ENCODE data around the gene CES1.
"Not testable (repeated sequence)": the region's sequence is repeated elsewhere in the genome, so short reads cannot be mapped to it uniquely, and the experiment has no call there.

Gene CES1

DNA sequence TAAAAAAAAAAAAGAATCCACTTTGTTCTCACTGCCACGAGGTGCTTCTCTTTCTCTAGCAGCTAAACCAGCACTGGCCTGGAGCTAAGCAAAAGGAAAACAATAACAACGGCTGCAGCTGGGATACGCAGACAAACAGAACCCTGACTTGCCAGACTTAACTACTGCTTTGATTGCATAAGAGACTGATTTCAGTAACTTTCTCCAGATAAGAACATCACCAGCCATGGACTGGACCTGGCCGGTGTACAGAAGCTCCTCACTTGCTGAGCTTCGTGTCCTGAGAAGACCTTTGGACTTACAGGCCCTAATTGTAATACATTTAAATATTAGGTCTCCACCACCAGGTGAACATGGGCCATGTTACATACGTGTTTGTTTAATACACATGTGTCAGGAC is 27.8 kb downstream of the CES1 start:
- in situ Hi-C loops (cut with MboI; ENCODE audit: low sequenced_read_pairs), result not testable (repeated sequence)

DNA sequence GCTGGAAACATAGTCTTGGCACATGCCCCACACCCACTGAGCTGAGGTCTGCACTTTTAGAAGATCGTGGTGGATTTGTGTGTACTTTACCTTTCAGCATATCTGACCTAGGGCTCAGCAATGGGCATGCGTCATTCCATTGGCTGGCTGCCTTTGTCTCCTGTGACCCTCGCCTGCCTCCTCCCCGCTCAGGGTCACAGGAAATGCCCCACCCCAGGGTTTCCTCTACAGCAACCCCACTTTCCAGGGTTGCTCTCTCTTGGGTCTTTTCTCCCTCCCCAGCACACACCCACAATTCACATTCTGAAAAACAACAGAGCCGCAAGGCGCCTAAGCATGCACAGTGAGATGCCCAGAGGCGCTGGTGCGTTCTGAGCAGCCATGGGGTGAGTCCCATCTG is 29.2 kb downstream of the CES1 start:
- in situ Hi-C loops (cut with MboI; ENCODE audit: low sequenced_read_pairs), result not testable (repeated sequence)

DNA sequence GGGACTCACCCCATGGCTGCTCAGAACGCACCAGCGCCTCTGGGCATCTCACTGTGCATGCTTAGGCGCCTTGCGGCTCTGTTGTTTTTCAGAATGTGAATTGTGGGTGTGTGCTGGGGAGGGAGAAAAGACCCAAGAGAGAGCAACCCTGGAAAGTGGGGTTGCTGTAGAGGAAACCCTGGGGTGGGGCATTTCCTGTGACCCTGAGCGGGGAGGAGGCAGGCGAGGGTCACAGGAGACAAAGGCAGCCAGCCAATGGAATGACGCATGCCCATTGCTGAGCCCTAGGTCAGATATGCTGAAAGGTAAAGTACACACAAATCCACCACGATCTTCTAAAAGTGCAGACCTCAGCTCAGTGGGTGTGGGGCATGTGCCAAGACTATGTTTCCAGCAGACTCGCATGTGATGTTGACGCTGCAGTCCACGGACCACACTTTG is 39.9 kb downstream of the CES1 start:
- in situ Hi-C loops (cut with MboI; ENCODE audit: low sequenced_read_pairs), result not testable (repeated sequence)

DNA sequence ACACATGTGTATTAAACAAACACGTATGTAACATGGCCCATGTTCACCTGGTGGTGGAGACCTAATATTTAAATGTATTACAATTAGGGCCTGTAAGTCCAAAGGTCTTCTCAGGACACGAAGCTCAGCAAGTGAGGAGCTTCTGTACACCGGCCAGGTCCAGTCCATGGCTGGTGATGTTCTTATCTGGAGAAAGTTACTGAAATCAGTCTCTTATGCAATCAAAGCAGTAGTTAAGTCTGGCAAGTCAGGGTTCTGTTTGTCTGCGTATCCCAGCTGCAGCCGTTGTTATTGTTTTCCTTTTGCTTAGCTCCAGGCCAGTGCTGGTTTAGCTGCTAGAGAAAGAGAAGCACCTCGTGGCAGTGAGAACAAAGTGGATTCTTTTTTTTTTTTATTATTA is 41.4 kb downstream of the CES1 start:
- in situ Hi-C loops (cut with MboI; ENCODE audit: low sequenced_read_pairs), result not testable (repeated sequence)

DNA sequence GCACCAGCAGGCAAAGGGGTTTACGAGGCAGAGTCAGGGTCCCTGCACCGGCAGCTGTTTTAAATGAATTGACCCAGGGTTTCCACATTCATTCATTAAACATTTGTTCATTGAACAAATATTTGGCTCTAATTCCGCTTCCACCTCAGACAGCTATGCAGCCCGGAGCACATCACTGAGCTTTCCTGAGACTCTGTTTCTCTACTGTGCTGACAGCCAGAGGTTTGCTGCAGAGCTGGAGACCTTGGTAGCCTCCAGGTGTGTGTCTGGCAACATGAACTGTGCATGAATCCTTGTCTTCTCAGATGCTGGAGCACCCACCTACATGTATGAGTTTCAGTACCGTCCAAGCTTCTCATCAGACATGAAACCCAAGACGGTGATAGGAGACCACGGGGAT is 42.7 kb downstream of the CES1 start:
- in situ Hi-C loops (cut with MboI; ENCODE audit: low sequenced_read_pairs), result not testable (repeated sequence)

DNA sequence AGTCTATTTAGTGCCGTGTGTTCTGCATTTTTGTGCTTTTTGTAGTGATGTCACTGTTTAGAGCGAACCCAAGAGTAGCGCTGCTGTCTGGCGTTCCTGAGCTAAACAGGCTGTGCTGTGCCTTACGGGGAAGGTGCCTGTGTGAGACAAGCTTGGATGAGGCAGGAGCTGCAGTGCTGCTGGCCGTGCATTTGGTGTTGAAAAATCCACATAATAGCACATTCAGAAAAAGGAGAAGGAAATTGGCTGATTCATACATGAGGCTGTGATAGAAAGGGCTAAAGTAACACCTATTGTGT is 50.2 kb downstream of the CES1 start:
- in situ Hi-C loops (cut with MboI; ENCODE audit: low sequenced_read_pairs), result not testable (repeated sequence)

DNA sequence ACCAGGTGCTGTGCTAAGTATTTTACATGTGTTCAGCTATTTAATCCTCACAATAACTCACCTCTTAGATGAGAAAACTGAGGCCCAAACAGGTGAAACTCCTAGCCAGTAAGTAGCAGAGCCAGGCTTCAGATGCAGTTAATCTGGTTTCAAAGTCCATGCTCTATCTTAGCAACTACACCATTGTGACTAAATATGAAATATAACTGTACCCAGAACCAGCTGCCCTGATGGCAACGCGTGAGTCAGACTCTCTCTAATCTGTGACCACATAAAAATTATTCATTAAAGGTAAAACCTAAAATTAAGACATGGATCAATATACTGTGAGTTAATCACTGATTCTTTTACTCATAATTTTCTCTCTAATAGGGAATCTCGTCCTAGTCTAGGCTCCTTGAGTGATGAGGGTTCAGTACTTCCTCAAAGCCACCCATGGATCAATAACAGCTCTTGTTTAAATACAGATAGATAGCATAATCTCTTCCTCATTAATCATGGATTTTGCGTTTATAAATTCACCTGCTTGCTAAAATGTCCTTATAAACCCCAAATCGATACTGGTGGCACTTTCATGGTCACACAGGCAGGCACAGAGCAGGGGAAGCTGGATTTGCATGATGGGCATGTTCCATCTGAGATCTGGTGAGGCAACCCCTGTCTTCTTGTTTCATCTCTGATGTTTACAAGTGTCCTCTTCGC is 50.7 kb downstream of the CES1 start:
- in situ Hi-C loops (cut with MboI; ENCODE audit: low sequenced_read_pairs), result not testable (repeated sequence)

DNA sequence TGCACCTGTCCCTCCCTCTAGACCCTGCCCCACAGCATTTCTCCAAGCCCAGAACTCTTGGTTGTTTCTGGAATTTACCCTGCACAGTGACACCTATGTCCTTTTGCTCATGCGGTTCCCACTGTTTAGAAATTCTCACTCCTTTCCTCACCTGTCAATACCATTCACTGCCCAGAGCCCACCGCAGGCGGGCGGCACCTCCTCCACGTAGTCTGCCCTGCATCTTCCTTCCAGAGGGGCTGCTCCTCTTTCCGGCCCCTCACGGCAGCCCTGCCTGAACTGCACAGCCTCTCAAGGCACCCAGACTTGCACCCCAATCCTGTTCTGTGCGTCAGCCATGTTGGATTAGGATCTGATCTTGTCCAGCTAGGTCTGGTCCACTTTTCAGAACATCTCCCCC is 51.4 kb downstream of the CES1 start:
- in situ Hi-C loops (cut with MboI; ENCODE audit: low sequenced_read_pairs), result not testable (repeated sequence)

DNA sequence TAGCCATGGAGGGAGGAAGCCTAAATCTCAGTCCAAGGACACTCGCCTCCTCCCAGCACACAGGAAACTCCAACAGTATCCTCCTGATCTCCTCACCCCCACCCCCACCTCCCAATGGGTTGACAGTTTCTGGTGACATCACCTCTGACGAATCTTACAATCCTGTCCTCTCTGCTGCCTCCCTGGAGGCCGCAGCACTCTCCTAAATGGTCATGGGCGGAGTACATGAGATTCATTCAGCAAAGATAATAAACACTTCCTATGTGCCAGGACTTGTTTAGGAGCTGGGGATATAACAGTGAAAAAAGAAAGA is 52.8 kb downstream of the CES1 start:
- in situ Hi-C loops (cut with MboI; ENCODE audit: low sequenced_read_pairs), result not testable (repeated sequence)

DNA sequence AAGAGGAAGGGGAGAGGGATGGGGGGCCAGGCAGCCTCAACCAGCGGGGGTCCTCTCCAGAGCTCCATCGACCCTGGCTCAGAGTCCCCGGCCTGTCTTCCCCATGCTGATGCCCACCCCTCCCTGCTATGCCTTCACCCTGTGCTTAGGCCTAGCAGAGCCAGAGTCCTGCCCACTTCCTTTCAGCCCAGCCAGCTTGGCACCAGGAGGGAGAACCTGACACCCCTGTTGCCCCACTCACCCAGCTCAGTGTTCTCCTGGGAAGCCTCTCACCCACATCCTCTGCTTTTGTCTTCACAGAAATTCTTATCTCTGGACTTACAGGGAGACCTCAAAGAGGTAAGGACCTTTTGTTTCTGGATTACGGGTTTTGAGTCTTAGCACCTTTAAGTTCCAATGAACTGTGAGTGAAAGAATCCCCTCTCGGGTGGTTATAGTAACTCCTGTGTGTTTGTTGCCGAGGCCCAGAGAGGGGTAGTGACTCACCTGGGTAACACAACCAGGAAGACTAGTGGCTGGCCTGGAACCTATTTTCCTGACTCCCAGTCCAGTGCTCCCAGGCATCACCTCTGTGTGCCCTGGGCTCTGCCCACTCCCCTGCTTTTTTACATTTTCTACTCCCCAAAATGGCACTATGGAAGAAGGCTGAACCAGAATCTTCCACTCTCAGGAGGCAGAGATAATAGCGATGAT is 53.3 kb downstream of the CES1 start:
- in situ Hi-C loops (cut with MboI; ENCODE audit: low sequenced_read_pairs), result no loop called here

DNA sequence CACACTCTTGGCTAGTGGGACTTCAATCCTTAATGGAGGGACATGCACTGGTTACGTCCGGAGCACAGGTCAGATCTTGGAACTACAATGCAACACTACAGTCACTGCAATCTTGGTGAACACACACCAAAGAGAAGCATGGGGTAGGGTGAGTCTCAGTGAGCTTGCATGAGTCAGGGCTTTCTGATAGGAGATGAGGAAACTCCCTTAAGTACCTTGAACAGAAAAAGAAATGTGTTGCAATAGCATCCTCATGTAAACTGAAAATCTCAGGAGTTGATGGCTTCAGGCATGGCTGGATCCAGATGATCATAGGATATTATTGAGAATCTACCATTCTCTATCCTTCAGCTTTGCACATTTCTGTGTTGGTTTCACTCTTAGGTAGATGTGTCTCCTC is 54.1 kb downstream of the CES1 start:
- in situ Hi-C loops (cut with MboI; ENCODE audit: low sequenced_read_pairs), result no loop called here

DNA sequence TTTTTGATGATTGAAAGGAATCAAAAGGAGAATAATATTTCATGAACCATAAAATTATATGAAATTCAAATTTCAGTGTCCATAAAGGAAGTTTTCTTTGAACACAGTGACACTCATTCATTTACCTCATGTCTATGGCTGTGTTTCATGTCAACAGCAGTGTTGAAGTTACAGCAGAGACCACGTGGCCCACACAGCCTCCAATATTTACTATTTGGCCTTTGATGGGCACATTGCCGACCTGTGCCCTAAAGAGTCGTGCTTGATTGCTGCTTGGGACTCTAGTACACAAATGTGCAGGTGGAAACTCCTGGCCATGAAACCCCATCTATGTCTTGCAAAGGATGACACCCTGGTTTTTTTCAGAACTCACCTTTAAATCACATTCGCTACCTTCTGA is 57.0 kb downstream of the CES1 start:
- in situ Hi-C loops (cut with MboI; ENCODE audit: low sequenced_read_pairs), result no loop called here

DNA sequence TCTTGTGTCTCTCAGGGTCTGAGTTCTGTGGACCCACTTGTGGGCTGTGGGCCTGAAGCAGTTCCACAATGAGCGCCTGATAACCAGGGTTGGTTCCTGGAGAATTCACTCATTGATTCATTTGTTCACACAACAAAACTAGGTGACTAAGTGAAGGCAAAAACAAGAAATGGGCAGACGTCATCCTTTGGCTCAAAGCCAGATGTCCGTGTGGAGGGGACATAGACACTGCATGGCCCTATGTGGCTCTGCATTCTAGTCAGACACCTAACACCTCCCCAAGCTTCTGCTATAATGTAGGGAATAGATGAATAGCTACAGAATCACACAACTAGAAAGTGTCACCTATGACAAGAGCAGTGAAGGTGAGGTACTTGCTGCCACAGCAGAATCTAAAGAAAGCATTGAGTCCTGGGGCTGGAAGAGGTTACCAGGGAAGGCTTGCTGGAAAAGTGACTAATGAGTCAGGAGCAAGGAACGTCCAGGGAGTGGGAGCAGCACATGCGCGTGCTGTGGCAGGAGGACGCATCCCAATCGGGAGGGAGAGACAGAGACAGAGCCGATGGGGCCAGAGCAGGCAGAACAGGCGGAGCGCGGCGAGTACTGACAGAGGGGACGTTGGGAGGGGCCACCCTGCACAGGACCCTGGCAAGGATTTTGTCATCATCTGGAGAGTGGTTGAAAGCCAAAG is 58.9 kb downstream of the CES1 start:
- in situ Hi-C loops (cut with MboI; ENCODE audit: low sequenced_read_pairs), result no loop called here

DNA sequence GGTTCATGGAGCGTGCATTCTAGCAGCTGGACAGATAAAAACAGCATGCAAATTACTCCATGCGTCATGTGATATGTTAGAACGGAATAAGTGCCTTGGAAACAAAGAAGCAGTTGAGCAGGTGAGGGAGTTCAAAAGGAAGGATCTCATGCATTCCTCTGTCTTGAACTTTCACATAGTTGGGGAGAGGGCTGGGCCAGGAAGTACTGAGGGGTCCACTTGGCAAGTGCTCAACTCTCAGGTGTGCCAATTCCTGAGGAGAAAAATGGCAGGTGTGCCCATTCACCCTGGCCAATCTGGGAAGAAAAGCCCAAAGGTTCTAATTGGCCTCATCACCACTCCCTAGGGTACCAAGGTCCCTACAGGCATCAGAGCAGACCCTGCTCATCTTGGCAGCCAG is 67.7 kb downstream of the CES1 start:
- in situ Hi-C loops (cut with MboI; ENCODE audit: low sequenced_read_pairs), result no loop called here

DNA sequence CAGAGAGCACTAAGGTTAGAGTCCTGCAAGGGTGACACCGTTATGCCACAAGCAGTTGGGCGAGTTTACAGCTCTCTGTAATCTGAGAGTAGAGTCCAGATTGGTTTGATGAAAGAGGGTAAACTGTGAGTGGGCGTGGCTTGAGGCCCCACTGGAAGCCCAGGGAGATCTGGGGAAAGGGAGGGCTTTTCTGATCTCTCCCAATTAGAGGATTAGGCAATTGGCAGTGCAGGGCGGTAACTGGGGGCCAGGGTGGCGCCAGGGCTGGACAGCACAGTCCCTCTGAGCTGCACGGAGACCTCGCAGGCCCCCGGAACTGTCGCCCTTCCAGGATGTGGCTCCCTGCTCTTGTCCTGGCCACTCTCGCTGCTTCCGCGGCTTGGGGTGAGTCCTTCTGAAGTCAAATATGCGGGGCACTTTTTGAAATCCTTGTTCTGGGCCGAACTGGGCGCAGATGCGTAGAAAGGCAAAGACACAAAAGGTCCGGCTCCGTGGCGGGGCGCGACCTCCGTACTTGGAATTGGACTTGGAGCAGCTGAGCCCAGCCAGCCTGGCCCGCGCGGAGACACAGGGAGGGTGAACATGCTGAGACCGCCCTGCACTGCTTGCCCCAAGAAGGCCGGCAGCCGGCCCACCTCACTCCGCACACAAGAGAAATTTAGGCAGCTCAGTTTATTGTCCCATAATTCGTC is 72.4 kb downstream of the CES1 start:
- in situ Hi-C loops (cut with MboI; ENCODE audit: low sequenced_read_pairs), result no loop called here

DNA sequence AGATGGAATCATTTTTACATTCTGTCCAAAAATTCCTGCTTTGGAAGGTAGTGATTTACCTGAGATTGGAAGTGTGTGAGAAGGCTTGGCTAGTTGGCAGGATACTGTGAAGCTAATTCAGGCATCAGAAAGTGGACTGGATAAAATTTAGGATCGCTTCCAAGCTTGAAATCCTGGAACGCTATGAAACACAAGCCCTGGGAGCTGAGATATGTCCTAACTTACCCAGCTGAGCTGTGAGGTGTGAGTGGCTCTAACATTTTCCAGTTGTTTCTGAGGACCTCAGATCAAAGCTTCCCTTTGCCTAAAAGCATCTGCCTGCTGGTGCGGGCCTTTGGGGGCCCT is 73.0 kb downstream of the CES1 start:
- in situ Hi-C loops (cut with MboI; ENCODE audit: low sequenced_read_pairs), result not testable (repeated sequence)

DNA sequence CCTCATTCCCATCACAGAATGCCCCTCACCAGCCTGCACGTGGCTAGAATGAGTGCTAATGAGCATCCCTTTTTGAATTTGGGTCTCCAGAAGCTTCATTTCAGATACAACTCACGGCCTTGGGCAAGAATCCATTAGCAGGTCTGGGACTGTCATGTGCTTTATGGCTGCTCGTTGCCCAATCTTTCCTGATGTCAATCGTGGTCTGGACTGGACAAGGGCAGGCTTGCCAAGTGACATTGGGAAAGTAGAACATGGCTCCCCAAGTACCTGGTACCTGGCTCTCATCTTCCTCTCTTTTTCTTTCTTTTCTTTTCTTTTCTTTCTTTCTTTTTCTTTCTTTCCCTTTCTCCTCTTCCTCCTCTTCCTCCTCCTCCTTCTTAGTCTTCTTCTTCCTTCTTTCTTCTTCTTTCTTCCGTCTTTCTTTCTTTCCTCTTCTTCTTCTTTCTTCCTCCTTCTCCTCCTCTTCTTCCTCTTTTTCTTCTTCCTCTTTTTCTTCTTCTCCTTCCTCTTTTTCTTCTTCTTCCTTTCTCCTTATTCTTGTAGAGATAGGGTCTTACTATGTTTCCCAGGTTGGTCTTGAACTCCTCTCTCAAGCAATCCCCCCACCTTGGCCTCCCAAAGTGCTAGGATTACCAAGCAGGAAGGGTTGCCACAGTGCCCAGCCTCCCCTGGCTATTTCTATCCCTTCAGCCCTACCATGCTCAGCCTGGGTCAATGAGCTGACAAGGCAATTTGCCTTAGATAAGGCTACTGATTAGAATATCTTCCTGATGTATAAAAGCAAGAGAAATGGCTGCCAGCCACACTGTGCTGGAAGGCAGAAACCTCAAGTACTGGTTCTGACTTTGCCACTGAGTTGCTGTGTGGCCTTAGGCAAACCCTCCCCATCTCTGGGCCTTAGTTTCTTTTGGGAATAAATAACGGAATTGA is 75.0 kb downstream of the CES1 start:
- in situ Hi-C loops (cut with MboI; ENCODE audit: low sequenced_read_pairs), result not testable (repeated sequence)

DNA sequence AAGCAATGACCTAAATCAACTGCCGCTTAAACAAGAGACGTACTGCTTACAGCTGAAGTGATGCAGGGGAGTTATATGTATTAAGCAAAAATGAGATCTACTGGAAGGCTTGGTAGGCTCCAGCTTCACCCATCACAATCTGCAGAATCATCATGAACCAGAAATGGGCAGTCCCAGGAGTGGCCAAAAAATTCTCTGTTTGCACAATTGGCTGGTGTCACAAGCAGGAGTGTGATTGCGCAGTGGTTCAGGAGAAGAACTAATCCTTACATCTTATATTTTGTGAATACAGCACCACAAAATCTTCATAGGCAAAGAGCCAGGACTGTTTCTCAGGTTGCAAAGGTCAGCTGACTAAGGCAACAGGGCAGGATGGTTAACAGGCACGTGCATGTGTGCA is 75.9 kb downstream of the CES1 start:
- in situ Hi-C loops (cut with MboI; ENCODE audit: low sequenced_read_pairs), result no loop called here

DNA sequence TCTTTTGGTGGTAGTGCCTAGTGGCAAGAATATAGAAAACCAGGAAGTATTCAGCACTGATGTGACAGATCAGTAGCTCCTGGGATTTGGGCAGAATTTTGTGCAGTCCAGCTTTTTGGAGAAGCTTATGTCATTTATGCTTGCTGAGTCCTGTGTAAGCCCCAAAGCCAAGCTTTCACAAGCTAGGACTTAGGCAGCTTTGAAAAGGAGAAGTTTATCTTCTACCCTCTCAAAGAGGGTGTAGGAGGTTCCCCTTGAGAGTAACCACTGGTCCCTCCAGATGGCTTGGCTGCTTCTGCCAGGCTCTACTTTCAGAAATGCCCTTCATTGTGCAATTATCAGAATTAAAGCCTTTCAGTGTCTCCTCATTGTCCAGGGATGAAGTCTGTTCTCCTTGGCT is 78.8 kb downstream of the CES1 start:
- in situ Hi-C loops (cut with MboI; ENCODE audit: low sequenced_read_pairs), result no loop called here

DNA sequence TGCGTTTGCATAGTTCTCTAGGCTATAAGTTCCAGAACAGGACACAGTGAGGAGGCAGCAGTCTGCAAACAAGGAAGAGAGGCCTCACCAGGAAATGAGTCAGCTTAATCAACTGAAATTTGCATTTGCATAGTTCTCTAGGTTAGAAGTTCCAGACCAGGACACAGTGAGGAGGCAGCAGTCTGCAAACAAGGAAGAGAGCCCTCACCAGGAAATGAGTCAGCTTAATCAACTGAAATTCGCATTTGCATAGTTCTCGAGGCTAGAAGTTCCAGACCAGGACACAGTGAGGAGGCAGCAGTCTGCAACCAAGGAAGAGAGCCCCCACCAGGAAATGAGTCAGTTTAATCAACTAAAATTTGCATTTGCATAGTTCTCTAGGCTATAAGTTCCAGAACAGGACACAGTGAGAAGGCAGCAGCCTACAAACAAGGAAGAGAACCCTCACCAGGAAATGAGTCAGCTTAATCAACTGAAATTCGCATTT is 79.7 kb downstream of the CES1 start:
- in situ Hi-C loops (cut with MboI; ENCODE audit: low sequenced_read_pairs), result not testable (repeated sequence)
